CD4-positive, alpha-beta T cell treated with Interleukin-1 beta for 1 hour (primary cell): ENCODE results near the gene MAT2B.

Source experiments
- DNase-seq, 2 donors: peaks; one replicate each; pipeline ENCODE4 v3.0.0-alpha.2; 2020 to 2022

MAT2B gene

GRCh38 chr5:163505368-163506094 lies at the start of gene MAT2B:
TSS of gene MAT2B (plus strand) at chr5:163505619. CDS start at chr5:163505687, 68 bp downstream.
- DNase-seq, result peak; percentile 95

DNA sequence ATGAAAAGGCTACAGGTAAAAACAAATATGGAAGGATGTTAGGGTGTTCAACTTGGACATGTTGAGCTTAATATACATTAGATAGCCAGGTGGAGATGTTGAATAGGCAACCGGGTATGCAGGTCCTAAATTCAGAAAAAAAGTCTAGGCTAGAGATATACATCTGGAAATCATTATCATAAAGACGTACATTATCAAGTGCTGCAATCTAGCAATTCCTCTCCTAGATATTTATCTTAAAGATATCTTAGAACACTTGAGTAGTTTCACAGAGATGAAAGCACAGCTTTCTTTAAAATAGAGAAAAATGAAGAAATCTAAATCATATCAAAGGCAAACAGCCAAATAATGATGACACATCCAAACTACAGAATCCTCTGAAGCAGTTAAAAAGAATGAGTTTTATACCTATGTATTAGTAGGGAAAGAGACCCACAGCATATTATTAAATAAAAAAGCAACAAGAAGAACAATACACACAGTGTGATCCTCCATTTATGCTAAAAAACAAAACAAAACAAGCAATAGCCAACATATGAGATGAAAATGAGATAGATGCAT lies 49.3 kb upstream of the MAT2B start:
- DNase-seq, result no peak

DNA sequence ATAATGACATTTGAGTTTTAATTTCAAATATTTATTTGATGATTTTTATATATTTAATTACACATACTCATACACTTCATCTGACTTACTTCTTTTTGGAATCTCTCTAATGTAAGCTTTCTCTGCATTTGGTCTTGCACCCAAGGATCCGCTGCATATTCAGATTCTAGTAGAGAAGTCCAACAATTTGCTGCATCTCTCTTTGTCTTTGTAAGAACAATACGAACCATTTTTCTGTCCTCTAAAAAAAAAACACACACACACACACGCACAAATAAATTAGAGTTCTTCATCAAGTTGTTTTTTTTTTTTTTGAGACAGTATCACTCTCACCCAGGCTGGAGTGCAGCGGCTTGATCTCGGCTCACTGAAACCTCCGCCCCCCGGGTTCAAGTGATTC lies 48.6 kb upstream of the MAT2B start:
- DNase-seq, result no peak

- DNase-seq, result no peak
Measured at GRCh38 chr5:163458778-163459385, 46.5 kb upstream of the MAT2B start.

- DNase-seq, result no peak
Measured at GRCh38 chr5:163459462-163459818, 46.0 kb upstream of the MAT2B start.

- DNase-seq, result peak; percentile 95 to 96
Measured at GRCh38 chr5:163459819-163460561, 45.4 kb upstream of the MAT2B start, which contains the start of gene NUDCD2. TSS of gene NUDCD2 (minus strand) at chr5:163460102. CDS start at chr5:163460050, 52 bp downstream.

DNA sequence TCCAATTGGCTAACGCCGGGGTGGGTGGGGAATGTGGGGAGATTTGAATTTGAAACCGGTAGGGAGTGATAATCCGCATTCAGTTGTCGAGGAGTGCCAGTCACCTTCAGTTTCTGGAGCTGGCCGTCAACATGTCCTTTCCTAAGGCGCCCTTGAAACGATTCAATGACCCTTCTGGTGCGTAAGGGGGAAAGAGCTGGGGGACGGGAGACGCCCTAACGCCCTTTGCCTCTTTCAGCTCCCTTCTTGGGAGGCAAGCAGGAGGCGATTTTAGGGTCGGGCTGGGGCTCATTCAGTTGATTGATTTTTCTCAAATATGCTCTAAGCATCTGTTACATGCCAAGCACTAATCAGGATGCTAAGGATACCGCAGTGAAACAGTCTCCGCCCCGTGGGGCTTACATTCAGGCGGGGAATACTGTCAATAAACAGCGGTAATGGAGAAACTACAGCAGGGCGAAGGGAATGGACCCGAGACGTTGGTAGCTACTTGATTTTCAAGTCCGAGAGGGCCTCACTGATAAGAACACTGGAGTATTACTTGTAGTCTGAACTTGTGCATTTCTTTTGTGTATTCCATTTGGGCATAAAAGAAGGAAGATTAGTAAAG lies 44.8 kb upstream of the MAT2B start, which contains the start of gene HMMR:
HMMR (plus strand) TSS at position 71 of the 610 bp plus-strand sequence; CDS start at position 132, 61 bp downstream.
- DNase-seq, result no peak

DNA sequence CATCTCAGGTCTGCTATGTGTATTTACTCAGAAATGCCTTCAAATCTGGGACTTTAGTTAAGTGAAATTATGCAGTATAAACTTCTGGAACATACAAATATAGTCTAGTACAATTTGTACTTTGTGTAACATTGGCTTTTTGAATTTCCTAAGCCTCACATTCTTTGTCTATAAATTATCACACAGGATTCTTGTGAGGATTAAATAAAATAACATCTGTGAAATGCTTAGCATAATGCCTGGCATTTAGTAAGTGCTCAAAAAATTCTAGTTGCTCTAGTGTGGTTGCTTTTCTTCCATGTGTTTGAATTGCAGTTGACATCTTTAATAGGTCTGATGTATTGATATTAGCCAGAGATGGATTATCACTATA lies 42.4 kb upstream of the MAT2B start:
- DNase-seq, result no peak

GRCh38 chr5:163467682-163468081 lies 37.7 kb upstream of the MAT2B start:
- DNase-seq, result no peak

DNA sequence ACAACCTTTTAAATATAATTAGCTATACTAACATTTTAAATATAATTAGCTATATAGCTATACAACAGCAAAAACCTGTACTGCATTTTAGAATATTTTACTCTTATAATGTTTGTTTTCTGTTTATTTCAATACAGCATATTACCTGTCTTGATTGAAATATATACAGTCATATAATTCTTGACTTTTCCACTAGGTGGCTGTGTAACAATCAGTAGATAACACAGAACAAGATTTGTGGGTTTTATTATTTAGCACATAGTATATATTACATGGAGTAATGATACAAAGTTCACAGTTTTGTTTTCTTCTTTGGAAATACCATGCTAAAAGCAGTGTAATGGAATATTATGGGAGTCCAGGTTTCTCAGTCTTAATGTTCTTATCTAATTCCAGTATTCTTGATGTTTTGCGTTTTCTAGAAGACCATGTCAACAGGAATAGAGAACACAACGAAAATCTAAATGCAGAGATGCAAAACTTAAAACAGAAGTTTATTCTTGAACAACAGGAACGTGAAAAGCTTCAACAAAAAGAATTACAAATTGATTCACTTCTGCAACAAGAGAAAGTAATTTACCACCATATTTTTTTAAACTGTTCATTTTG lies 31.7 kb upstream of the MAT2B start:
- DNase-seq, result peak in 1 of 2 donors; percentile 22

DNA sequence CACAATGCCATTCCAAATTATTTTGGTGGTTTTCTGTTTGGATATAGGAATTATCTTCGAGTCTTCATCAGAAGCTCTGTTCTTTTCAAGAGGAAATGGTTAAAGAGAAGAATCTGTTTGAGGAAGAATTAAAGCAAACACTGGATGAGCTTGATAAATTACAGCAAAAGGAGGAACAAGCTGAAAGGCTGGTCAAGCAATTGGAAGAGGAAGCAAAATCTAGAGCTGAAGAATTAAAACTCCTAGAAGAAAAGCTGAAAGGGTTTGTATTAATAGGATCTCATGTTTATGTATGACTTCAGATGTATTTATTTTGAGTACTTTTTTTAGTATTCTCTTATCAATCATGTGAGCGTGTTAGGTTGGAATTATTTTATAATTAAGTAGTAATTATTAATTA lies 30.0 kb upstream of the MAT2B start:
- DNase-seq, result no peak

GRCh38 chr5:163478126-163478981 lies 27.1 kb upstream of the MAT2B start:
- no peak for DNase-seq

- DNase-seq, result no peak
Measured at GRCh38 chr5:163478982-163479271, 26.5 kb upstream of the MAT2B start.

GRCh38 chr5:163489055-163489744 lies 16.2 kb upstream of the MAT2B start:
- DNase-seq, result no peak

DNA sequence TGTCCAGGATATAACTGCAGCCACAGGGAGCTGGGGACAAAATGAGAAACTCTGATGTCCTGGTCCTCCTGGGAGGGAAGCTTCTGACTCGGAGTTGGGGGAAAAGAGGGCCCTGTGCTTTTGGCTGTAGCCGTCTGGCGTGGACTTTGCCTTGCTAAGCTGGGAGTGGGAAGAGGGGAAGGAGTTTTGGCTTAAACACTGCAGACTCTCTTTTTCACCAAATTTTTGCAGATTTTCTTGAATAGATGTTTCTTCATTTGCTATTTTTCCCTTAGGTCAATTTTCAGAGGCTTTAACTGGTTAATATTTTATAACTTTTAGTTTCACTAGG lies 15.7 kb upstream of the MAT2B start:
- DNase-seq, result no peak

DNA sequence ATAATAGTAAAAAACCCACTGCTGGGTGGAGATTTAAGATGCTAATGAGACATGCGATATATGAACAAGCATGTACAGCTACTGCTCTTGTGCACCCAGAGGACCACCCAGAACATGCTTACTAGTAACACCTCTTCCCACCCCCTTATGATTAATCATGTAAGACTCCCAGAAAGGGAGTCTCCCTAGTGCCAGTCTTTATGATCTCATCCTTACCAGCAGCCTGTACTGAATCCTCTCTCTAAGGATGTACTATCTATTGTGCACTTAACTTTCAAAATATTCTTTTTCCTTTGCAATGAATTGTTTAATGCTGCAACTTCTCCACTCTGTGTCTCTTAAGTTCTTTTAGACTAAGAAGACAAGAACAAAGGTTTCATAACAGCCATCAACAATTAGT lies 9.1 kb upstream of the MAT2B start:
- DNase-seq, result no peak

GRCh38 chr5:163497315-163497714 lies 8.1 kb upstream of the MAT2B start:
- DNase-seq, result no peak

- DNase-seq, result no peak
Measured at GRCh38 chr5:163498886-163499285, 6.5 kb upstream of the MAT2B start.

GRCh38 chr5:163502521-163502920 lies 2.9 kb upstream of the MAT2B start:
- DNase-seq, result no peak

DNA sequence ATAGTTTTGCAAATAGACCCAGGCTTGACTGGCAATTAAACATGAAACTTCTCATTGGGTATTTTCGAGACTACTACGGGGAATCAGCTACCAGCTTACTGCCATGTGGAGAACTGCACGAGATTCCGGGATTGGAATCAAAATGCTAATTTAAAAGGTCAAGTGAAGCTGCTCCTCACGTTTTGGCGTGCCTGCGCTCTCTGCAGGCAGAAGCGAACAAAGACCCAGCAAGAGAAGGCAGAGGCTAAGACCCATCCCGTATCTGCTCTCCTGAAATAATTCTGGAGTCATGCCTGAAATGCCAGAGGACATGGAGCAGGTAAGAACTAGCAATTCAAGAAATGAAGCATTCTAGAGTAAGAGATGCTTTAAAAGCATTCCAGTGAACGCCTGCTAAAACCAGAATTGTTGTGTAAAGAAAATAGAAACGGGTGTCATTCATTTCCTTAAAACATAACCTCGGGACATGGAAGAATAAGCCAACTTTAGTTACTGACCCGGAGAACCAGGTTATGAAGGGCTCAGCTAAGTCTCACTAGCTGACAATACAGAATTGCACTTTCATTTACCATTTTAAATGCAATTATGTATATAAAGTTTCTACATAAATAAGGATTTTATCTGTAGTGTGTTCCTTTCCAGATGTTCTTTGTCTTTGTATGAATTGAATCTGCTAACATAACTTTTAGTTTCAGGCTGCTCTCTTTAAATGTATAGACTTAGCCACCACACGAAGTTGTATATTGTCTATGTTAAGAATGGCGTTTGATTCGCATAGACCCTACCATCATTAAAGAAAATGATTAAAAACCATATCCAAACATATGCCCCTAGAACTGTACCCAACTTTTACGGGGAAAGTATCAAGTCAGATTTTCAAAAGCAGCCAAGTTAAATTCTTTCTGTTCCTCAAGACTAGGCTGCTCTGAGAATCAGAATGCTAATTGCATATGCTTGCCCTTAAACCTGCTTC lies 2.0 kb upstream of the MAT2B start:
- peak; percentile 47 to 48 for DNase-seq
